HG02973 (cell line): Measurements from ENCODE around the gene CDC73.

Experiments
- ATAC-seq: cut with Tn5 transposase; IDR thresholded peaks from one replicate; pipeline ENCODE4 v1.9.1; 2021; ENCODE audit warnings: moderate library complexity; ENCODE audit not compliant: unreplicated experiment

CDC73 gene

DNA sequence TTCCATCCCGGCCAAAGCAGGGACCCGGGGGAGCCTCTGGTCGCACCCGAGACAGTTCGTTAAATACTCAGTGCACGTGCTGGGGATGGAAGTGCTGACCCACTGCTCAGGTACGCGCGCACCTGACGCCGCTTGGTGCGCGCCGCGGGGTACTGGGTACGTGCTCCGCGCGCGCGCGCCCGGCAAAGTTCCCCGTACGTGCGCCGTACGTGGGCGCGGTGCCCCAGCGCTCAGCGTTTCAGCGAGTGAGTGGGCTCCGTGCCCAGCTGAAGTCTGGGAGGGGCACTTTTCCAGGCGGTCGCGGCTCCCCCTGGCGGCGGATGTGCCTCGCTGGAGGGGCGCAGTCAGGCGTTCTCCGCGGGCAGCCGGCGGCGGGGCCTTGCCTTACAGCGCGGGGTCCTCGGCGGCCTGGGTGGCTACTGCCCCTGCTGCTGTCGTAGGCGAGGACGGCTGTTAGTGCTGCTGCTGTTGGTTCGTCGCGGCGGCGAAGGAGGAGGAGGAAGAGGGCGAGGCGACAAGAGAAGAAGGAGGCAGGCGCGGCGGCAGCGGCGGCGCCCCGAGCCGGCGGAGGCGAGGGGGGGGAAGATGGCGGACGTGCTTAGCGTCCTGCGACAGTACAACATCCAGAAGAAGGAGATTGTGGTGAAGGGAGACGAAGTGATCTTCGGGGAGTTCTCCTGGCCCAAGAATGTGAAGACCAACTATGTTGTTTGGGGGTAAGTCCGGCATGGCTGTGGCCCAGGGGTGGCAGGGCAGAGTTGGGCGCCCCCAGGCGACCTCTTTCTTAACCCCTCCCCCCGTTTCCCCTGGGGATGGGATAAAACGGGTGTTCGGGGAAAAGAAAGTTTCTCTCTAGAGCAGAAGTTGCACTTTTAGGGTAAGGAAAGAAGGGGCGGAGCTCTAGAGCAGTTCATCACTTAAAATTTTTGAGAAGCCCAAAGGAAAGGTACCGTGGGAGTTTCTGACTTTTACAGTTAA, at the start of gene CDC73:
Gene CDC73, plus strand, starts transcription at position 416 of the 978 bp plus-strand sequence. Its CDS starts 170 bp downstream, at position 586.
- ATAC-seq = peak; percentile 95

DNA sequence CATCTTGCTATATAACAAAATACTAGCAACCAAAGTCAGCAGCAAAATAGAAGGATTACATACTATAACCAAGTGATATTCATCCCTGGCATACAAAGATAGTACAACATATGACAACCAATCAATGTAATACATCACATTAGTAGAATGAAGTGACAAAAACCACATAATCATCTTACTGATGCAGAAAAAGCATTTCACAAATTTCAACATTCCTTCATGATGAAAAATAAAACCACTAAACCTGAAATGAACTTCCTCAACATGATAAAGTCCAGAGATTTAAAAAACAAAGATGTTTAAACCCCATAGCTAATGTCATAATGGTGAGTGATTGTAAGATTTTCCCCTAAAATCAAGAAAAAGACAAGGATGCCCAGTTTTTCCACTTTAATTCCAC, 43.8 kb upstream of the CDC73 start:
- ATAC-seq = no peak

DNA sequence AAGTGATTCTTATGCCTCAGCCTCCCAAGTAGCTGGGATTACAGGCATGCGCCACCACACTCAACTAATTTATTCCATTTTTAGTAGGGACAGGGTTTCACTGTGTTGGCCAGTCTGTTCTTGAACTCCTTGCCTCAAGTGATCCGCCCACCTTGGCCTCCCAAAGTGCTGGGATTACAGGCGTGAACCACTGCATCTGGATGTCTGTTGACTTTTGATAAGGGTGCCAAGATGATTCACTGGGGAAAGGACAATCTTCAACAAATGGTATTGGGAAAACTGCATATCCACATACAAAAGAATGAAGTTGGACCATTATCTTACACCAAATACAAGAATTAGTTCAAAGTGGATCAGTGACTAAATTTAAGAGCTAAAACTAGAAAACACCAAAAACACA, 42.6 kb upstream of the CDC73 start:
- no peak for ATAC-seq

DNA sequence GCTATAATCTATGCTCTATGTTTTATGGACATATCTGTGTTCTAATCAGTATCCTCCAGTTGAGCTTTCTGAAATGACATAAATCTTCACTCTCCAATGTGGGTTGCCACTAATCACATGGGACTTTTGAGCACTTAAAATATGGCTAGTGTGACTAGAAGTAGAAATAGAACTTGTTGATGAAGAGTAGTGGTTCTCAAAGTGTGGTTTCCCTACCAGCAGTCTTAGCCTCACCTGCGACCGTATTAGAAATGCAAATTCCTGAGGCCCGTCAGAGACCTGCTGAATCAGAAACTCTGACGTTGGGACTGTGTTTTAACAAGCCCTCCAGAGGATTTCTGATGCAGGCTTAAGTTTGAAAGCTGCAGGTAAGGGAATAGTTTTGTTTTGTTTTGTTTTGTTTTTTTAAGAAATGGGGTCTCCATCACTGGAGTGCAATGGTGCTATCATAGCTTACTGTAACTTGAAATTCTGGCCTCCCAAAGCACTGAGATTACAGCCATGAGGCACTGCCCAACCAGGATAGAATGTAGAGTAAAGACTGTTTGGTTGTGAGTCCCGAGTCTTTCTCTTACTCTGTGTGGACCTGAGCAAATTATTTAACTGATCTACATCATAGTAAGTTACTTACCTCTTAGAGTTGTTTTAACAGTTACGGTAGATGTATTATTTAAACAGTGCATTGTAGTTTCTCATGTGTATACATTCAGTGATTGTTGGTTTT, 38.3 kb upstream of the CDC73 start:
- ATAC-seq = peak; percentile 96

DNA sequence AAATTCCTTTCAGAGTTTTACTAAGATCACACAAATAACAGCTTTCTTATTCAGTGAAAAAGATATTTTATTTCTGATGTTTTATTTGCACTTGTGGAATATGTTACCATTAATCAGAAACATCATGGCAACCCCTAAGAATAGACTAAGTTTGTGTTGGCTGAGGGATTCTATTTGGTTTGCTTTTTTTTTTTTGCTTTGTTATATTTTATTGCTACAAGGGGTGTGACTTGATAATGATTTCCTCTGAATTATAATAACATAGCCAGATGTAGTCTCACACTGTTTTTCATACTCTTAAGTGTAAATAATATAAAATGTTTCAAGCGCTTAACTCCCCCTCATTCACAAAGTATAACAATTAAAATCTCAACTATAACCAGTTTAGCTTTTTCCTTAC, 36.6 kb upstream of the CDC73 start:
- ATAC-seq = no peak

DNA sequence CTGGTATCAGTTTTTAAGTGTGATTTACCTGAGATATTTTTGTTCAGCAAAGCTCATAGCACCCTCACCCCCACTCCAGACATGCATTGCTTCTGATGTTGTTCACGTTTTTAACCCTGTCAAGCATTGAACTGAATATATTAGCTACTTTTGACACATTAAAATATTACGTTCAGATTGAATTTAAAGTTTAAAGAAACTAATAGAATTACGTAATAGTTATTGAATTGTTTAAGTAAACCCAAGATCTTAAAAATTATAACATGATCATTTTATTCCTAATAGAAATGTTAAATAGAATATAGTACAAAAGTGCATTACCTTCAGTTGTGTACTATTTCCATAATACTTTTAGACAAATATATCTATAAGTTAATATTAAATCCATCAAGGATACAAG, 35.5 kb upstream of the CDC73 start:
- no peak for ATAC-seq

DNA sequence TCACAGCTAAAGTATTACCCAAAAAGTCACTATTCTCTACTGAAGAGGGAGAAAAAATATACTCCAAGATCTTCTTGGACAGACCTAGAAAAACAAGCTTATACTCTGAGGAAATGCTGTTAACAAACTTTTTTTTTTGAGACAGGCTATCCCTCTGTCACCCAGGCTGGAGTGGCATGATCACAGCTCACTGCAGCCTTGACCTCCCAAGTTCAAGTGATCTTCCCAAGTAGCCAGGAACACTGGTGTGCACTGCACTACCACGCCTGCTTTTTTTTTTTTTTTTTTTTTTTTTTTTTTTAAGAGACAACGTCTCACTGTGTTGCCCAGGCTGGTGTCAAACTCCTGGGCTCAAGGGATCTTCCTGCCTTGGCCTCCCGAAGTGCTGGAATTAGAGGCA, 33.9 kb upstream of the CDC73 start:
- ATAC-seq = no peak

DNA sequence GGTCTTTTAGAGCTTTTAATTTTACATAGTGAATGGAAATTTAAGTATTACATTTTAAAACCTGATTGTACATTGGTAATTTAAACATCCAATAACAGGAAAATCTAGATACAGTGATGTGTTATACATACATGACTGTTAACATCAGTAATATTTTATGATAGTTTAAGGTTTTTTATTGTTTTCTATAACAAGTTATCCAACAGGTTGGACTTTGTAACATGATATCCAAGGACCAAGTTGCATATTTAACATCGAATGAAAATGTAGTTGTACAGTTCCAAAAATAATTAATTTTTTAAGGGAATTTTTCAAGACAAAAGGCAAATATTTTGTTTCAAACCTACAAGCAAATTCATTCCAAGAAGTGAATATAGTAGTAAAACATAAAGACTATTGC, 31.0 kb upstream of the CDC73 start:
- ATAC-seq = no peak

DNA sequence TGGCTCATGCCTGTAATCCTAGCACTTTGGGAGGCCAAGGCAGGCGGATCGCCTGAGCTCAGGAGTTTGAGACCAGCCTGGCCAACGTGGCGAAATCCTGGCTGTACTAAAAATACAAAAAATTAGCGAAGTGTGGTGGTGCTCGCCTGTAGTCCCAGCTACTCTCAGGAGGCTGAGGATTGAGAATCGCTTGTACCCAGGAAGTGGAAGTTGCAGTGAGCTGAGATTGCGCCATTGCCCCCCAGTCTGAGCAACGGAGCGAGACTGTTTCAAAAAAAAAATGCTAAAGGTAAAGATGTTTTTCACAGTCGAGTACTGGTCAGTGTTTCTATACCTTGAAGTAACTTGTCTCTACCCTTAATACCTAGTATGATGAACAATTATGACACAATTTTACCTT, 27.7 kb upstream of the CDC73 start:
- ATAC-seq = no peak

DNA sequence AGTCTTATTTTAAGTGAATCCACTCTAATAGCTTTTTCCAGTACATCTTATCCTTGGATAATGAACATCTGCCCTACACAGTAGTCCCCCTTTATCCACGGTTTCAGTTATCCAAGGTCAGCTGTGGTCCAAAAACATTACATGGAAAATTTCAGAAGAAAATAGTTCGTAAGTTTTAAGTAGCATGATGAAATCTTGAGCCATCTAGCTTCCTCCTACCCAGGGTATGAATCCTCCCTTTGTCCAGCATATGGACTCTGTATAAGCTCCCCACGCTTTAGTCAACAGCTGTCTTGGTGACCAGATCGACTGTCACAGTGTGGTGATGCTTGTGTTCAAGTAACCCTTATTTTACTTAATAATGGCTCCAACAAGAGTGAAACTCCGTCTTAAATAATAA, 19.2 kb upstream of the CDC73 start:
- no peak for ATAC-seq

DNA sequence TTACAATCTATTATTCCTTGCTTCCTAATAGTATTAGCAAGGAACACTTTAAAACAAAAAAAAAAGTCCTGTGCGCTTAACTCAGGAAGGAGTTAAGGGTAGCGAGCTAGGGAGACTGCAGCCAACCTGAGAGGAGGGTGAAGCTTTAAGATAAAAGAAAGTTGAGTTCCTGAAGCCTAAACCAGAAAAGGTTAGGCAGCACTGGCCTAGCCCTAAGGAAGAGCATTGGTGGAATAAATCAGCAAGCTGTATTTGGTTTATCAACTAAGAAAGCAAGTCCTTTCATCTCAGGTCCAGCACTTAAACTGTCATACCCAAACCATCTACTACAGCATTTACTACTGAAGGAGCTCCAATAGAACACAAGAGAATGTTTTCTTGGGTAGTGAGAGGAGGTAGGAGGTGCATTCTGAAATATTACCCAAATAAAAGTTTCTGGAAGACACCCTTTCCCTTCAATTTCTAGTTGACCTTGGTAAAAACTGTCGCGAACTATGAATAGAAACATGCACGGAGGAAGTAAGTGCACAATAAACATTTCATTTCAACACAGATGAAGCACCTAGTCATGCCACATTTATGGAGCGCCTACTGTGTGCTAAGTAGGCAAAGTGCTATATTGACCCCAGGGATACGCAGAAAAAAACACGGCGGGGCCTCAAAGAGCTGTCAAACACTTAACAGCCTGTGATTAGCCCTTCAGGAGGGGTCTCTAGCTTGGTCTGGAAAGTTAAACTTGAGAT, 17.9 kb upstream of the CDC73 start:
- no peak for ATAC-seq

DNA sequence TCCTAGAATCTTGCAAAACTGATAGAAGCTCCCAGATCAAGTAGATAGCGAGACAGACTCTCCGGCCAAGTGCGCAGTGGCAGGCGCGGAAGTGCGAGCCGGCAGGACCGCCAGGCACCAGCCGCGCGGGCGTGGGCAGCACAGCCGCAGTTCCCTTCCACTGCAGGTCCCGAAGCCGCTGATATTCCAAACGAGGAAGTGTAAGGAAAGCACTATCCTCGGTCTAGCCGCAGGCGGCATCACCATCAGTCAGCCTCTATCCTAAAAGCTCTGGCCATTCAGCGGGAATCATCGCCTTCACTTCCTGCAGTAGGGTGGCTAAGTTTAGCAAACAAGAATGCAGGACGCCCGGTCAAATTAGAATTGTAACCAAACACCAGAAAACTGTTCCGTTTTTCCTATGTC, 17.3 kb upstream of the CDC73 start:
- ATAC-seq = peak; percentile 38

DNA sequence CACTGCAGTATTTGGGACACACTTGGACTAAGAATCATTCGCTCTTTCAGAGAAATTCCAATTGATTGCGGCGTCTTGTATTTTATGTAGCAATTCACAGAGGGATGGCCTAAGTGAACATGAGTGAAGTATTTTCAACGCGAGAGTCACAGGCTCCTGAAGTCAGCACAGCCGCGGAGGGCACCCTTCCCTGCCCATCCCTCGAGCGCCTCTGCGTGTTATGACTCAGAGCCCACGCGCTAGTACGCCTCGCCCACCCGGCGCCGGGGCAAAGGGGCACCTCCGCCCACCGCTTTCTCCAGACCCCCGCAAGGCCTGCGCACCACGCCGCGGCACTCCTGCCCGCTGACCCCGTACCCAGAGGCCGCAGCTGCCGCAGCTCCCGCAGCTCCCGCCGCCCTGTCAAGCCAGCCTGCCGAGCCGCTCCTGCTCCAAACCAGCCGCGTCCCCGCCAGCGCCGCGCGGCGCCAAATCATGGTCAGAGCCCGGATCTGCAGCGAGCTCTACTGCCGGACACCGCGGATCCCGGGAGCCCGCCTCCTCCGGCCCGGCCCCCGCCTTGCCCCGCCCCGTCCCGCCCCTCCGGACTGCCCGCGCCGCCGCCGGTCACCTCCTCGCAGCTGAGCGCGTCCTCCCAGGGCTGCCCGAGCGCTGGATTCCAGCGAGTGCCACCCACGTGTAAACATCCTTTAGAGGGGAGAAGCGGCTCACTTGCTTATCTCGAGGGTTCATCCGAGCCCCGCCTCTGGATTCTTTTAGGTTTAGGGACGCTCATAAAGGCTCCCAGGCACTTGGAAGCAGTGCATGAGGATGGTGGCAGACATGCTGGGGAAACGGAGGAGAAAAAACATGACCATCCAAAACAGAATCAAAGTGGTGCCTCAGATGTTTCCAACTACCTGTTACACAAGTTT, 16.7 kb upstream of the CDC73 start, which contains the start of gene GLRX2:
Gene GLRX2, minus strand, starts transcription at position 508 of the 914 bp plus-strand sequence. Its CDS starts 32 bp downstream, at position 476.
- ATAC-seq = peak; percentile 85

DNA sequence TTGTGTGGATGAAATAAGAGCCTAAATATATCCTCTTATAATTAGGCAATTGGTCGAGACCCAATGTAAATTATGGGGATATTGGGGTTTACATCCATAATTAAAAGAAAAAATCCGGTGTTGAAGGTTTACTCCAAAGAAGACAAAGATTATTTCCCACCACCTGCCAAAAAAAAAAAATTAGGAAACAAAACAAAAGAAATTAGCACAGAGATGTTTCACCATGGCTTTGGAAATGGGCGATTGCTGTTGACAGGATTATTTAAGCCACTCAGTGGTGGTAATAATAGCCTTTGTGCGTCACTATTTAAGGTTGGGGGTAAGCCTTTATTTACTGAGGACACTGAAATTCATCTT, 16.0 kb upstream of the CDC73 start:
- ATAC-seq = no peak

DNA sequence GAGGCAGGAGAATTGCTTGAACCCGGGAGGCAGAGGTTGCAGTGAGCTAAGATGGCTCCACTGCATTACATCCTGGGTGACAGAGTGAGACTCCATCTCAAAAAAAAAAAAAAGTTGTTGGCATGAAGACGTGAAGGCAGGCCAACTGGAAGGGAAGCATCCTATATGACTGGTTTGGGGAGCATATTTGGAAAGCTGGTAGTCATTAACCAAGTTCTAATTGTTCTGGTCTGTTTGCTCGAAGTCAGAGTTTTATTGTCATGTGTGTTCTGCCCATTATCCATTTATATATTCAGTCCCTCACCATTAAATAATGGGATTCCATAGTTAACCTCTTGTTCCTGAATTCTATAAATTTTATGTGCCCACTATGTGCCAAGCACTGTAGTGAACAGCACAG, 13.4 kb upstream of the CDC73 start:
- ATAC-seq = no peak

DNA sequence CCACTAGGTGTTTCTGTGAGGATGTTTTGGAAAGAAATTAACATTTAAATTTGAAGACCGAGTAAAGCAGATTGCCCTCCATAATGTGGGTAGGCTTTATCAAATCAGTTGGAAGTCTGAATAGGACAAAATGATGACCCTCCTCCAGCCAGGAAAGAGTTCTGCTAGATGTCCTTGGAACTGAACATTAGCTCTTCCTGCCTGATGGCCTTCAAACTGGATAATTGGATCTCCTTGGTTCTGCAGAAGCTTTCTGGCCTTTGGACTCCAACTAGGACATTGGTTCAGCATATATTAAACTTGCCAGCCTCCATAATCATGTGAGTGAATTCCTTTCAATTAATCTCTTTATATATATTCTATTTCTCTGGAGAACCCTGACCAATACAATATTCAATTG, 12.2 kb upstream of the CDC73 start:
- no peak for ATAC-seq

DNA sequence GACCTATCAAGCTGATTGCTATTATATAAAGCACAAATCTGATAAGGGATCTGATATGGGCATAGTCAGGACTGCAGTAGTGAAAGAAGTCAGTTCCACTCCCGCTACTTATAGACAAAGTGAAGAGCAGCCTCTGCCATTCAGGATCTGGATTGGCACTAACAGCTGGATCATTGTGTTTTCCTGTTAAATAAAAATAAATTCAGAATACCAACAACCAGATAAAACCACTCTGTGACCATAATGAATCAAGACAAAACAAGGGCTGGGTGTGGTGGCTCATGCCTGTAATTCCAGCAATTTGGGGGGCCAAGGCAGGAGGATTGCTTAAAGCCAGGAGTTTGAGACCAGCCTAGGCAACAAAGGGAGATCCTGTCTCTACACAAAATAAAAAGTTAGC, 11.6 kb upstream of the CDC73 start:
- no peak for ATAC-seq

DNA sequence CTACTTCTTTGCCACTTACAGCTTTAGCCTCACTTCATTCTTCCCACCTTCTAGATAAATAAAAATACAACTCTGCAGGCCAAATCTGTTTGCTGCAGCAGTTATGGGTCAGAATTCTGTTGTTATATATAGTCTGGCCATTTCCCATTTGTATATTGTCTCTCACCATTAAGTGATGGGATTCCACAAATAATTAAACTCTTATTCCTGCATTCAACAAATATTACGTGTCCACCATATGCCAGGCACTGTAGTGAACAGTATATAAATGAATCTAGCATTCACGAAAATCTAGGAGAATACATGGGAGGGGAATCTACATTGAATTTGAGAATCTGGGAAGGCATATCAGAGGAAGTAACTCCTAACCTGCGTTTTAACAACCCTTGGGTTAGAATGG, 11.0 kb upstream of the CDC73 start:
- no peak for ATAC-seq

DNA sequence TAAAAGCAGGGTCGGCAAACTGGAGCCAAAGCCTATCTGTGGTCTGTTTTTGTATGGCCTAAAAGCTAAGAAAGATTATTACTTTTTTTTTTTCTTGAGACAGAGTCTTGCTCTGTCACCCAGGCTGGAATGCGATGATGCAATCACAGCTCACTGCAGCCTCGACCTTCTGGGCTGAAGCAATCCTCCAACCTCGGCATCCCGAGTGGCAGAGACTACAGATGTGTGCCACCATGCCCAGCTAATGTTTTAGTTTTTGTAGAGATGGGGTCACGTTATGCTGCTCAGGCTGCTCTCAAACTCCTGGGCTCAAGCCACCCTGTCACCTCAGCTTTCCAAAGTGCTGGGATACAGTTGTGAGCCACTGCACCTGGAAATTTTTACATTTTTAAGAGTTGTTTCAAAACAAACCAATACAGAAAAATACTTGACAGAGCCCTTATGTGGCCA, 10.2 kb upstream of the CDC73 start:
- no peak for ATAC-seq

DNA sequence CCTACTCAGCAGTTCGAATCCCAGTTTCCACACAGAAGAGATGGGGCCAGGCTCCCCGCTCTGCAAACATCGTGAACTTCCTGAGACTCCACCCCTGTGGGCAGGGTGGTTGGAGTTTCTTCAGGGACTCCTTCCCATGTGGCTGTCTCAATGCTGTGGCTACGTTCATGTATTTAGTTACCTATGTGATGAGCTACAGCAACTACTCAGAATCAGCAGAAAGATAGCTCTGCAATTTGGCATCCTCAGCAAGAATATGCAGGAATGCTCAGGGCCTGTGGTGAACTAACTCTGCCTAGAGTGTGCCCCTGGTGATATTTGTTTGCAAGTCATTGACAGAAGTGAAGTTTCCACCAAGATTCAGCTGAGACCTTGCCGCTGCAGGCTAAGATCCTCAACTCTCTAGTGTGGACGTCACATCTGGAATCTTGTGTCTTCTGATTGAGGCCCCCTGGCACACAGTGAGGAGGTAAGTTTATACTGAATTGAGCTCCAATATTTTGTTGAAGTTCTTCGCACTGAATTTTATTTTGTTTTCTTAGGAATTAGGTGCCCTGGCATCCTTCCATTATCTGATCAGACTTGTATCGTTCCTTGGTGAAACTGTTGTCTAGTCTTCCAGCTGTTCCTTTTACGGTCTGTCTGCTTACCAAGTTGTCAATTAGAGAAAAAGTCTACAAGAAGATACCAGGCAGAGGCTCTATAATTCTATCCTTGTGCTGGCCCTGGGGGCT, 8.4 kb upstream of the CDC73 start:
- ATAC-seq = no peak
